Hepatic stellate cell (primary cell): ENCODE results near the gene KRTAP5-10.
"Not testable (repeated sequence)": the region's sequence is repeated elsewhere in the genome, so short reads cannot be mapped to it uniquely, and the experiment has no call there.

Experiments used
- DNase-seq: peaks from one replicate; pipeline ENCODE4 v3.0.0; 2011; ENCODE audit warnings: low spot score

Gene KRTAP5-10

GRCh38 chr11:71572811-71573210 lies 7.4 kb downstream of the KRTAP5-10 start:
- no peak for DNase-seq

GRCh38 chr11:71574418-71574817 lies 9.1 kb downstream of the KRTAP5-10 start:
- no peak for DNase-seq

GRCh38 chr11:71575723-71576424 lies 10.5 kb downstream of the KRTAP5-10 start:
- no peak for DNase-seq

- not testable (repeated sequence) for DNase-seq
These were observed 11.5 kb downstream of the KRTAP5-10 start for GRCh38 chr11:71576688-71577465.

GRCh38 chr11:71577469-71578004 lies 12.2 kb downstream of the KRTAP5-10 start:
- no peak for DNase-seq

- DNase-seq = not testable (repeated sequence)
These were observed 14.2 kb downstream of the KRTAP5-10 start for GRCh38 chr11:71579513-71579912.

GRCh38 chr11:71580057-71581003 lies 15.0 kb downstream of the KRTAP5-10 start:
- peak; percentile 77 for DNase-seq

- DNase-seq = no peak
These were observed 16.5 kb downstream of the KRTAP5-10 start for GRCh38 chr11:71581826-71582225.

- DNase-seq = no peak
These were observed 17.0 kb downstream of the KRTAP5-10 start, which contains the start of gene KRTAP5-11 for GRCh38 chr11:71582309-71582895. Gene KRTAP5-11 (minus strand): TSS chr11:71582875. CDS start chr11:71582837, 38 bp downstream.

GRCh38 chr11:71582969-71583368 lies 17.6 kb downstream of the KRTAP5-10 start:
- not testable (repeated sequence) for DNase-seq

GRCh38 chr11:71585673-71586072 lies 20.3 kb downstream of the KRTAP5-10 start:
- not testable (repeated sequence) for DNase-seq

- not testable (repeated sequence) for DNase-seq
These were observed 23.0 kb downstream of the KRTAP5-10 start for GRCh38 chr11:71588314-71588713.

- DNase-seq = not testable (repeated sequence)
These were observed 23.6 kb downstream of the KRTAP5-10 start for GRCh38 chr11:71588822-71589545.

- not testable (repeated sequence) for DNase-seq
These were observed 24.2 kb downstream of the KRTAP5-10 start for GRCh38 chr11:71589546-71589920.

- DNase-seq = not testable (repeated sequence)
These were observed 37.9 kb downstream of the KRTAP5-10 start for GRCh38 chr11:71603221-71603620.

- DNase-seq = not testable (repeated sequence)
These were observed 39.6 kb downstream of the KRTAP5-10 start for GRCh38 chr11:71604798-71605488.

GRCh38 chr11:71606853-71607519 lies 41.6 kb downstream of the KRTAP5-10 start:
- not testable (repeated sequence) for DNase-seq

- not testable (repeated sequence) for DNase-seq
These were observed 42.3 kb downstream of the KRTAP5-10 start for GRCh38 chr11:71607520-71608216.

GRCh38 chr11:71608272-71608671 lies 42.9 kb downstream of the KRTAP5-10 start:
- not testable (repeated sequence) for DNase-seq
